NT2/D1 (cell line): Measurements from ENCODE around the gene RIPOR3.

ENCODE experiments used
- SUZ12 ChIP-seq: IDR thresholded peaks from 2 replicates; pipeline ENCODE4 v1.6.1; 2011; ENCODE audit not compliant: insufficient read length, insufficient read depth; ENCODE audit errors: extremely low read depth
- YY1 ChIP-seq: IDR thresholded peaks from 2 replicates; pipeline ENCODE4 v1.6.1; 2011; ENCODE audit not compliant: insufficient read length, insufficient read depth
- ZNF274 ChIP-seq: IDR thresholded peaks from 2 replicates; pipeline ENCODE4 v1.6.1; 2011; ENCODE audit warnings: mild to moderate bottlenecking, low read depth, low read length

DNA sequence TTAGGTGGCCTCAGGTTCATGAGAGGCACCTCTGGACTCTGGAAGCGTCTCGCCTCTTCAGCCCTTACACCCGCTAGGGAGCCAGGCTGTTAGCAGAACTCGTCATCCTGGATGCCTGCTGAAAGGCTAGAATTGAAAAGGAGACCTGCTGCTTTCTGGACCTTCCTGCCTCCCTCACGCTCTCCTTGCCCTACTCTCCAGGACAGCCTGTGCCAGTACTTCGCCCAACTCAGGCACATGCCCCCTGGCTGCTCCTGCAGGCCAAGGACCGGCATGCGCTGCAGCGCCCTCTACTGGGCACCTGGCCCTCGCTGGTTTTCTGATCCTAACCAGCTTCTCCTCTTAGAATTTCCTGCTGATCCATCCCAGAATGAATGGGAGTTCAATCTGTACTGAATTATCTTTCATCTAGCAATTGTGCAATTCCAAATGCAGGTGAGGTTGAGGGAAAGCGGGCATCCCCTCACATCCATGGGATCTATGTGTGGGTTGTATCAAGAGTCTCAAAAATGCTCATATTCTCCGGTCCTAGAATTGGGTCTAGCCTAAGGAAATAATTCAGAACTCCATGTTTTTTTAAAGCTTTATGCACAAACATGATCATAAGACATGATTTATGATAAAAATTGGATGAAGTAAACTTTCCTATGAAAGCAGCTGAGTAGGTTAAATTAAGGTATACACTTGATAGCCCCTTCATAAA, 103.2 kb downstream of the RIPOR3 start:
- TF ChIP-seq YY1 (no peak), SUZ12 (no peak), ZNF274 (no peak)
